ENCODE data around the gene CRYGD.
"Not testable (repeated sequence)": the region's sequence is repeated elsewhere in the genome, so short reads cannot be mapped to it uniquely, and the experiment has no call there.

CRYGD gene

DNA sequence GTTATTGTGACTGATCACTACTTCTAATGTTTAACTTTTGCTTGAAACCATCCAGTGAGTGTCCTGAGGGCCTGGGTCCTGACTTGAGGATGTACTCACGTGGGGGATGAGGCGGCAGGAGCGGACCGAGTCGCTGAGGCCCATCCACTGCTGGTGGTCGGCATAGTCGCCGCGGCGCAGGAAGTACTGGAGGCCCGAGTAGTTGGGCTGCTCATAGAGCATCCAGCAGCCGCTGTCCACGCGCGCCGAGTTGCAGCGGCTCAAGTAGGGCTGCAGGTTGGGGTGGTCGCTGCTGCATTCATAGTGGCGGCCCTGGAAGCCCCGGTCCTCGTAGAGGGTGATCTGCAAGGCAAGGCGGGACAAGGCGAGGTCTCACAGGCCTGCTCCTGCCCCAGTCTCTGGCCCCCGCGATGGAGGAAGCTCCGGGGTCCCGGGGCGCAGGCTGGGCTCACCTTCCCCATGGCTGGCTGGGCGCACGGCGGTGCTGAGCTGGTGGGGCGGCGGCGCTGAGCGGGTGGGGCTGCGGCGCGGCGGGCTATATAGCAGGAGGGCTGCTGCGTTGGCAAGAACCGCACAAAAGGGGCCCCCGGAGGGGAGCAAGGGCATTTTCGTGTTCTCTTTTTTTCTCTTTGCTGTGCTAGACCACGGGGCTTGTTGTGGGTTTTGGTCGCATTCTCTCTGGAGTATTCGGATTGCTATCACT, at the start of gene CRYGD:
TSS of gene CRYGD (minus strand) at position 512 of the 703 bp plus-strand sequence. CDS start at position 461, 51 bp downstream.
- not testable (repeated sequence) for DNase-seq

DNA sequence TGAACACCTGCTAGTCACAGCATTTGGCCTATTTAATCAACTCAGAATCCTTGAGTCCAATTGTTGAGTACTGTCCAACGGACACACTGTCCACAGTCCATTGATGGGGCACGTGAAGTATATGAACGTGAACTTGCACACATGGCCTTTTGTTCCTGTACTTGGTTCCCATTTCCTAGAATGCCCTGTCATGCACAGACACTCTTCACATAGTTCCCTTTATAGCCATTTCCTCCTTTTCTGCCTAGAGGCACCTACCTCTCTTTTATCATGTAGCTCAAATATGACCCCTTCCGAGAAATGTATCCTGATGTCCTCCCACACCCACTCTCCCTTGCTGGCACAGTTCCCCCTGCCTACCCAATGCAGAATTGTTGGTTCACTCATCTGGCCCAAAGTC, 47.8 kb upstream of the CRYGD start:
- no peak for DNase-seq

DNA sequence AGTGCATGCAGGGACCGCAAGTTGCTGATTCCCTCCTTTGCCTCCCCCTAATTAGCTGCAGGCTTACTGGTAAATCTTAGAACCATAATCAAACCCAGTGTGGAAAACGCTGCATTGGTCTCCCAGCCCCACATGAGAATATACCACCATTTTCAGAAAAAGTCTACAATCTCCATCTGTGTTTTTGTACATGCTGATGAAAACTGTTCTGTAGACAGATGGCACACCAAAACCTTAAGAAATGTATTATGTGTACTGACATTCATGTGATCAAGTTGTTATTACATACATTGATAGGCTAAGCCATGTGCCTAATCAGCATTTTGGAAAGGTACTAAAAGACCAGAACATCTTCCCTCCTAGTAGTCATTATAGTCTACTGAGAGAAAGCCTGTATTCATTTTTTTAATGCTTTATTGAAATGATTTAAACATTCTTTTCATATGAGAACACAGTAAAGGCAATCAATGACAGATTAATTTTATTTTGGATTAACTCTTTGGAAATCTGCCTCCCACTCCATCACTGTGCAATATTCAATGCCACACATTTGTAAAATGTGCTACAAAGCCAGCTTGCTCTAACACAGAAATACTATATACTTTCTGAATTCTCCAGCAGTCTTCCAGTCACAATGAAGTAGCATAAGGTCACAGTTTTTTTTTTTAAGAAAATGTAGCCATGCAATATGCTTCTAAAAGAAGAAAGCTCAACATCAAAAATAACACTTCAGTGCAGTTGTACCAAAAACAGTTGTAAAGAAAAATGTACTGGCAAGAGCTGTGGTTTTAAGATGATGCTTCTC, 40.8 kb upstream of the CRYGD start:
- no peak for DNase-seq

DNA sequence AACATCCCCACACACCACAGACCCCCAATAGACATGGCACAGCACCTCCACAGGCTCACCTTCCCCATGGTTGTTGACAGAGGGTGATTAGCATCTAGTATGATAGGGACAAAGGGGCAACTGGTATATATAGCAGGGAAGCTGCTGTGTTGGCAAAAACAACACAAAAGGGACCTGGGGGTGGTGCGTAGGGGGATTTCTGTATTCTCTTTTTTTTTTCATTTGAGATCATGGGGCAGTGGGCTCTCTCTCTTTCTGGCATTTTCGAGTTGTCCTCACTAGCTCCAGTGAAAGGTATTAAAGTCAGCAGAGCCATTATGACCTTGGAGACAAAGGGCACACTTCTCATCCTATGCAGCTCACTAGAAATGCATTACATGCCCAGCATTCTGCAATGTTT, 39.2 kb upstream of the CRYGD start, which contains the start of gene CRYGA:
TSS of gene CRYGA (minus strand) at position 101 of the 400 bp plus-strand sequence. CDS start at position 68, 33 bp downstream.
- DNase-seq, result no peak

DNA sequence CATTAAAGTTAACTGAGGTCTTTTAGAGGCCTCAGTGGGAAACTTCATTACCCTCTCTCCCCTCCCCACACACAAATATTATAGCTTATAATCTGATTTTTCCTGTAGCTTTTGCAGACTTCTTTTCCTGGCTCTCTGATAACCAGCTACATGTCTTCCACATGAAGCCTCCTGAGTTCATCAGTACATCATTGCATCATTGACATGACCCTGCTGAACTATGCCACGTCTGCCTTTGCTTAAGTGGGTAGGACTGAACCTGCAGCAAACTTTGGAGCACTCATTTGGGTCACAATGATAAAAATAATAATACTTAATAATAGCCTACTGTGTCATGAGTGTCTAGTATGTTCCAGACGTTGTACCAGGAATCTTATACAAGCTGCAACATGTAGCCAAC, 32.1 kb upstream of the CRYGD start:
- no peak for DNase-seq

DNA sequence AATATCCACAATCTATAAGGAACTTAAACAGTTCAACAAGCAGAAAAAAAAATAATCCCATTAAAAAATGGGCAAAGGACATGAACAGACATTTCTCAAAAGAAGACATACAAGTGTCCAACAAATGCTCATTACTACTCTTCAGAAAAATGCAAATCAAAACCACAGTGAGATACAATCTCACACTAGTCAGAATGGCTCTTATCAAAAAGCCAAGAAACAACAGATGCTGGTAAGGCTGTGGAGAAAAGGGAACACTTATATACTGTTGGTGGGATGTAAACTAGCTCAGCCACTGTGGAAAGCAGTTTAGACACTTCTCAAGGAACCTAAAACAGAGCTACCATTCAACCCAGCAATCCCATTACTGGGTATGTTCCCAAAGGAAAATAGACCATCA, 28.8 kb upstream of the CRYGD start:
- no peak for DNase-seq

DNA sequence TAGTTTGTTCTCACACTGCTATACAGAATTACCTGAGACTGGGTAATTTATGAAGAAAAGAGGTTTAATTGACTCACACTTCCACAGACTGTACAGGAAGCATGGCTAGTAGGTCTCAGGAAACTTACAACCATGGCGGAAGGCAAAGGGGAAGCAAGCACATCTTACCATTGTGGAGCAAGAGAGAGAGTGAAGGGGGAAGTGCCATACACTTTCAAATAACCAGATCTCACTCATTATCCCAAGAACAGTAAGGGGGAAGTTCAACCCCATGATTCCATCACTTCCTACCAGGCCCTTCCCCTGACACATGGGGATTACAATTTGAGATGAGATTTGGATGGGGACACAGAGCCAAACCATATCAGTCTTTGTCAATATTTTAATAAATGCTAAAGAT, 26.6 kb upstream of the CRYGD start:
- no peak for DNase-seq

DNA sequence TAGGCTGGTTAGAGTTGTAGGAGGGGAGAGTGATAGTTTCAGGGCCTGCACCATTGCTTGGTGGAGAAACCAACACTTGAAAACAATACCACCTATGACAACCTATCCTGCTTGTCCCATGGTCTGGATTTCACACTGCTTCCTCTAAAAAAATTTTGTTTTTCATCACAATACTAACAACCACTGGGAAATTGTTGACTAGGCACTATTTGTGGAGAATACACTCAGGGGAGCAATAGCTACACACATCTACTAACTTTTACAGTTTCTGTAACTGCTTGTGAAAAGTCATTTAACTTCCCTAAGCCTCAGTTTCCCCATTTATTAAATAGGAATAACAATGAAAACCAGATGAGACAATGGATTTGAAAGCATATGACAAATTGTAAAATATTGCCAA, 25.8 kb upstream of the CRYGD start:
- no peak for DNase-seq

DNA sequence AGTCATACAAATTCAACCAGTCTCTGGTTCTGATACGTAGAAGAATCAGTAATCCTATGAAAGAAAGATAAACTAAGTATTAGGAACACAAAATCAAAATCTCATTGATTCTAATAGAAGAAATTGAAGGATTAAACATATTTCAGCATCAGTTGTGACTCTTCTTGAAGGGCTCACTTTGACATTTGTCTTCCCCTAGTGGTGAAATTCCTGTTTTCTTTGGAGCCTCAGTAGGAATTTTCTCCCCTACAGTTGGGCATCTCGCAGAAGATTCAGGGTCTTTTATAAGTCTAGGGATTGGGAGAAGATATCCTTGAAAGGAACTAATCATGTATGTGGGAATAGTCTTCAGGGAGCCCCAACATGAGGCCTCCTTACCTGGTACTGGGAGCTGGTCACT, 24.5 kb upstream of the CRYGD start:
- no peak for DNase-seq

DNA sequence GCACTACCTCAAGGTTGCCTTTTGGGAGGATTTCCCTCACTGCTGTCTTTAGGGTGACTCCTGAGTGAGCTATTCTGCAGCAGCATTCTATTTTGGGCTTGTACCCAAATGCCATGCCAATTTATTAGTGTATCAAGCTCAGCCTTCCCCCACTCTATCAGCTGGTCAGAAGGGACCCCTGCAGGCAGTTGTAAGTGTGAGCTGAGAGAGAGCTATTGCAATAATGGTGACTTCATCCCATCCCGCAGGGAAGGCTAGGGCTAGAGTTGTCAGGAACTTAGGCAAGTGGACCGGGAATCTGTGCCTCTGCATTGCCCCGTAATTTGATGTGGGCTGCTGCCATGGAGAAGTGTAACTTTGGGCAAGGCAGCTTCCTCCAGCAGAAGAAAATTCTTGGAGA, 23.4 kb upstream of the CRYGD start:
- no peak for DNase-seq

DNA sequence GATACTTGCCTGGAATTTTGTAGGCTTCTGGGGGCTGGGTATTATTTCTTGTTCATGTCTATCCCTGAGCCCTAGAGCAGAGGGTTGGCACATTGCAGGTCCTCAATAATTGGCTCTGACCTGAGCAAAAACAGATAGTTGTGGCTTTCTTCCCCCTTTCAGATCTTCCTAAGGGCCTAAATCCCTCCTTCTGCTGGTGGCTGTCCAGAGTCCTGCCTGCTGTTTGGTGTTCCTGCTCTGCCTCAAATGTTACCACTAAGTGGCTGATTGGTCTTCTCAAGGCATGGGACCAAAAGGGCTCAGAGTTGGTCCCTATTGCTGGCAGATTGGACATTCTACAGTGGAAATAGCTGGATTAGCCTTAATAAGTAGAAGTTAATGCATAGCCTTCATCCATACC, 22.7 kb upstream of the CRYGD start:
- DNase-seq, result no peak

DNA sequence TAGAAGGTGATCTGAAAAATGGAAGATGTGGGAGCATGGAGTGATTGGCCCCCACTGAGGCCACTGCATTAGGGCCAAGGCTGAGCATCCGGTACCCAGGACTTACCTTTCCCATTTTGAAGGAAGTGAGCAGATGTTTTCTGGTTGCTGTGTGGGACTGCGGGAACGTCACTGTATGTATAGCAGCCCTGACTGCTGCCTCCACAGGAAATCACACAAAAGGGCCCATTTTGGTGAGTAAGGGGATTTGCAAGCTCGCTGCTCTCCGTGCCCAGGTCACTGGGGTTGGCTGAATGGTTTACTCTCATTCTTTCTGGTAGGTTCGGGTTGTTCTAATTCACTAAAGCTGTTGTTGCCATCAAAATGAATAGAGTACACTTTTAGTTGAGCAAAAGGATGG, 21.7 kb upstream of the CRYGD start, which contains the start of gene CRYGB:
TSS of gene CRYGB (minus strand) at position 153 of the 400 bp plus-strand sequence. CDS start at position 115, 38 bp downstream.
- no peak for DNase-seq

DNA sequence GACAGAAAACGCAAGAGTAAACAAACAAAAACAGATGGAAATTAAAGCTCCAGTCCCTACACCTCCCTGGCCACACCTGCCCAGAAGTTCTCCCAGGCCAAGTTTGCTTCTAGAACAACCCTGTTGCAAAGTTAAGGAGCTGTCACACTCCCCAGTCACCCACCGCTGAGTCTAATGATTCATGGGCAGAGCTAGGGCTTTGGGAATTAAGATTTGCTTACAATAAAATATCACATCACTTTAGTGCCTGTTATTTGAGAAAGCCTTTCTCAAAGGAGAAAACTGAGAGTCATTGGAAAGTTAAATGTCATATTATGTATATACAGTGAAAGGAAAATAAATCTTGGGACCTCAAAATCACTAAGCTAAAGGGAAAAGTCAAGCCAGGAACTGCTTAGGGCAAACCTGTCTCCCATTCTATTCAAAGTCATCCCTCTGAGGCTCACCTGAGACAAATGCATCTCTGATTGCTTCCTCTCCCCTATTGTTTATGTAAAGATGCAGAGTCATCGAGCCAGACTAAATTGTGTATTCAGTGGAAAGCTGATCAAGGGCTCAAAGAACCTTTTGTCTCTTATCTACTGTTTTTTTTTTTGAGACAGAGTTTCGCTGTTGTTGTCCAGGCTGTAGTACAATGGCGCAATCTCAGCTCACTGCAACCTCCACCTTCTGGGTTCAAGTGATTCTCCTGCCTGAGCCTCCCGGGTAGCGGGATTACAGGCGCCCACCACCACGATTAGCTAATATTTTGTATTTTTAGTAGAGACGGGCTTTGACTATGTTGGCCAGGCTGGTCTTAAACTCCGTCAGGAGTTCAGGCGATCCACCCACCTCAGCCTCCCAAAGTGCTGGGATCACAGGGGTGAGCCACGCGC, 18.8 kb upstream of the CRYGD start:
- DNase-seq, result no peak

DNA sequence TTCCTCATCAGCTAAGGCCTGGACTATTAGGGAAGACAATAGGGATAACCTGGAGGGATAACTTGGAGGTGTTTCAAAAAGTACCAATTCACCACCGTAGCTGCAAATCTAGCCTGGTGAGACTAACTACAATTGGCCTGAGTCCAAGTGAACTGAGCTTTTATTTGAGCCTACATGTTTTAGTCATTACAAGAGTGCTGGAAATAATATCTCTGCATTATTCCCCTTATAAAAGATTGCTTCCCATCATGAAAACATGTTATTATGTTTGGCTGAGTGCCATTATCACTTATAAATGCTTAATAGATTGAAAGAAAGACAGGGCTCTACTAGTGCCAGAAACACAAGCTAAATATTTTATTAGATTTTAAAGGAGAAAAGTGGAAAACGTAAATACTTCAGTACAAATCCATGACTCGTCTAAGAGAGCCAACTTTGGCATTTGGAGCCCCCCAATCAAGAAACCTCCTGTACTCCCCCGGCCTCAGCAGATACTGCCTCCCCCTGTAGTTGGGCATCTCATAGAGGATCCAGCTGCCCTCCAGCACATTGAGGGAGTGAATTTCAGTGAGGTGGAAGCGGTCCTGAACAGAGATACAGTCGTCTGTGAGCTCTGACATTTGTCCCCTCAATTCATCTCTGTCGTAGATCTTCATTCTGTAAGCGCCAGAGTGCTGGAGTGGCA, 18.1 kb upstream of the CRYGD start:
- DNase-seq, result no peak

DNA sequence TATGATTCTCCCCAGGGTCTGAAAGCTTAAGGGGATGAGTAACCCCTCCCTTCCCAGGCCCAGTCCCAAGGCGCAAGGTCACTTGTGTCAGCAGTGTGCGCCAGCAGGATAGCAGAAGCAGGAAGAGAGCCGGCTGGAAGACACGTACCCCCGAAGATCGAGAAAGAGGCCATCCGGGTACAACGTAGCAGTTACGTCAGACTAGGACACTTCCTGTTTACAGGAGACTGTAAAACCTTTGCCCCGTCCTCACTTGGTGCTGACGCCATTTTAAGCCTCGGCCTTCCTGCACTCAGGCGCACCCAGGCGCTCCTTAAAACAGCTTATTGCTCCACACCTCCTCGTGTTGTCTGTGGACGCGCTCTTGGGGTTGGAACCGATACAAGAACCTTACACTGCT, 15.1 kb upstream of the CRYGD start:
- DNase-seq, result no peak

DNA sequence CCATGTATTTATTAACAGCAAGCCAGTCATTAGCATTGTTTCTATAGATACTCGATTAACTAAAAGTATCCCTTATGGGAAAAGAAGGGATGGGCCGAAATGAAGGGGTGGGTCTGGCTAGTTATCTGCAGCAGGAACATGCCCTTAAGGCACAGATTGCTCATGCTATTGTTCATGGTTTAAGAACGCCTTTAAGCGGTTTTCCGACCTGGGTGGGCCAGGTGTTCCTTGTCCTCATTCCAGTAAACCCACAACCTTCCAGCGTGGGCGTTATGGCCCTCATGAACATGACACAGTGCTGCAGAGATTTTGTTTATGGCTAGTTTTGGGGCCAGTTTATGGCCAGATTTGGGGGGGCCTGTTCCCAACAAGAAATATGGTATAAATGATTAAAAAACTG, 14.0 kb upstream of the CRYGD start:
- DNase-seq, result not testable (repeated sequence)

DNA sequence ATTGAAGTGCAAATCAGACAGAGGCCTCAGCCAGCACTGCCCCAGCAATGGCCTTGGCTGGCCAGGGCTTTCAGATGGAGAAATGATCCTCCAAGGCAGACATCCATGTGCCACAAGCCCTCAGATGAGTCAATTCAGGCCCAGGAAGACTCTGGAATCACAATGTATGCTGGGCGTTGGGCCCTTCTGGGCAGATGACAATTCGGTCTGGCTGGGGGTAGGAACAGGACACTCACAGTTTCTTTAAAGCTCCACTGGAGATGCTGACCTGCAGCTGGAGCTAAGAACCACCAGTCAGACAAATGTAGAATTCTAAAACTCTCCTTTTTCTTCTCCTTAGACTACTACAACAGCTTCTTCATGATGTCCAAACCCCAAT, 12.4 kb upstream of the CRYGD start:
- no peak for DNase-seq

DNA sequence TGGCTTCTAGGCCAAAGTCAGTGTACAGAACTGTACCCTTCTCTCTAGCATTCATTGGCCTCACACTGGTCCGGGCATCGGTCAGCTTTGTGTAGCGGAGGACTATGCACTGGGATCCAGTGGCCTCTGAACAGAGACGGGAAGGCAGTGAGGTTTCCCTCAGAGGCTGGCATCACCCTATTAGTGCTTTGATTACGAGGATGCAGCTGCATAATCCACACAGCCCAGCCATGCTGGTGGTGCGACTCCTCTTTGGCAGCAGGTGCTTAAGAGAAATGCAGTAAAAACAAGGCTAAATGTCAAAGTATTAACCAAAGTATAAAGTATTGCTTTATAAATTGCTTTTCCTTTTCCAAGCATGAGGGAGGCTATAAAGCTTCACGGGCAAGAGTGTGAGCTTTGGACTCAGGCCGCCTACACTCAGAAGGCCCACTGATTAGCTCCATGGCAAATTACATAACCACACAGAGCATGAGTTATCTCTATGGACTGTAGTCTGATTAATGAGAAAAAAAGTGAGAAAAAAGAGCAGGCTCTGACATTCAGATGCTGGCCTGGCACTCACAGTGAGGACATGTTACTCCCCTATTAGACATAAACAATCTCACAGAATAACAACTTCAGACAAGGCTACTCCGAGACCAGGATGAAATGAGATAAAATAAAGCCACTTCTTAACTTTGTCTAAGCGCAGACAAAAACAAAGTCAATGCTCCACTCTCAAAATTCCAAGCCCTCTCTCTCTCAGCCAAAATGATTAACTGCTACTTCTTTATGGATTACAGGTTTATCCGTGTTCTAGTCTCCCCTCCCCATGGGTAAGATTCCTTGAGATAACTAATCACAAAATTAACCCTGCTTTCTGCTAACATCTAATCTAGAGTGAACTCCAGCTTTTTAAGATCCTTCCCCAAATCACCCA, 11.7 kb upstream of the CRYGD start:
- DNase-seq, result no peak

DNA sequence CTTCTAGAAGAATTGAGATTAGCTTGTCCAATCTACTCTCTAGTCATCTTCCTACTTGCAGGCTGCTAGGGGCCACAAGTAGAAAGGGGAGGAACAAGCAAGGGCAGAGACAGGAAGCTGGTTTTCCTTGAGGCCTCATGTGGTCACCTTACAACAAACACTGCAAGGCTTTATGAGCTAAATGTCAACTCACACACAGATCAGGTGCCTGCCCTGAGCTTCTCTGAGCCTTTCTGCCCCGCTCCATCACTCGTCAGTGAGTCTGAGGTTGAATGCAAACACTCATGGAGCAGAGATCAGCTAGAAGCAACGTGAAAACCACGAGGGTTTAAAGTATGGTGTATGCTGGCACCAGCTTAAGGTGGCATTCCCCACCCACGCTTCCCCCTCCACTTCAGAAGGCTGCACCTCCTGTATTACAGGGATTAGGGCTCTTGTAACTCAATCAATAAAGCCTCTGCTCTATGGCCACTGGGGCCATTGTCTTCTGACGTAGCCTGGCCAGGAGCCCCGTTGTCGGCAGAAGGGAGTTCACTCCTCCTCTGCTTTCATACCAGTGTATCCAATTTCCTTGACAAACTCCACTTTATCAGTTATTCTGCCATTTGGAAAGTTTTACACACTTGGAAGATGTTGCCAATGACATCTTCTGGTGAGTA, 10.7 kb upstream of the CRYGD start:
- no peak for DNase-seq

DNA sequence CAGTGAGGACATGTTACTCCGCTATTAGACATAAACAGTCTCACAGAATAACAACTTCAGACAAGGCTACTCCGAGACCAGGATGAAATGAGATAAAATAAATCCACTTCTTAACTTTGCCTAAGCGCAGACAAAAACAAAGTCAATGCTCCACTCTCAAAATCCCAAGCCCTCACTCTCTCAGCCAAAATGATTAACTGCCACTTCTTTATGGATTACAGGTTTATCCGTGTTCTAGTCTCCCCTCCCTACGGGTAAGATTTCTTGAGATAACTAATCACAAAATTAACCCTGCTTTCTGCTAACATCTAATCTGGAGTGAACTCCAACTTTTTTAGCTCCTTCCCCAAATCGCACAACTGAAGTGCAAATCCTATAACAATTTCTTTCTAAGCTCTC, 6.4 kb upstream of the CRYGD start:
- no peak for DNase-seq

Data from amniotic stem cell (primary cell).